GM12864 (cell line): ENCODE results near the gene YDJC.
A peak's percentile ranks its signal among the peaks of the same experiment; 100 is the strongest.

Experiments used
- DNase-seq: peaks from one replicate; pipeline ENCODE4 v3.0.0-alpha.2; 2011; ENCODE audit warnings: low read depth
- H3K4me3 ChIP-seq: 2 replicates; pipeline ENCODE4 v1.5.1; 2011; ENCODE audit warnings: mild to moderate bottlenecking, low read depth, low read length, control low read depth
- TF ChIP-seq, protein P1 (sequence below): IDR thresholded peaks from 2 replicates; pipeline ENCODE4 v1.5.1; 2011; ENCODE audit warnings: low read depth, mild to moderate bottlenecking, moderate library complexity, low read length, control low read depth, inconsistent platforms; ENCODE audit errors: missing control alignments

The YDJC gene

DNA sequence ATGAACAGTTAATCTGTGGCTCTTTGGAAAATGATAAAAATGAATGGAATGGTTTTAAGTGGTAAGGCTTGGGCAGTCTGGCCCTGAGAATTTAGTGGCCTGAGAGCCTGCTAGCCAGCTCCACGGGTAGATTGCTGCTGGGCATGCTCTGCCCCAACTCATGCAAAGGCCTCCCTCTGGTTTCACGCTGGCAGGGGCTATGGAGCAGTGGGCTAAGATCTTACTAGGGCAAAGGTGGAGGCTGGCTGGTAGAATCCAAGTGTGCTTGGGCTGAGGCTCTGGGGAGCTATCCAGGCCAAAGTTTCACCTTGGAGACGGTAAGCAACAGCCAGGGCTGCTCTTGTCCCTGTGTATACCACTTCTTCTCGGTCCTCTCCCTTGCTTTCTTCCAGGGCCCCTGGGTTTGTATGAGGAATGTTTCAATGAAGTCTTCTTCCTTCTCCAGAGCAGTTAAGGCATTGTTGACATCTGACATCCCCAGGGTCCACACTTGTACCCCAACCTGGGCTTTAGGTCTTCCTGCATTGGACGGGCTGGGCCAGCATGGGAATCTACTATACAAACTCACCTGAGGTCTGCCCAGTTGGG is 34.9 kb downstream of the YDJC start:
- no peak for DNase-seq
- TF ChIP-seq, protein P1, sequence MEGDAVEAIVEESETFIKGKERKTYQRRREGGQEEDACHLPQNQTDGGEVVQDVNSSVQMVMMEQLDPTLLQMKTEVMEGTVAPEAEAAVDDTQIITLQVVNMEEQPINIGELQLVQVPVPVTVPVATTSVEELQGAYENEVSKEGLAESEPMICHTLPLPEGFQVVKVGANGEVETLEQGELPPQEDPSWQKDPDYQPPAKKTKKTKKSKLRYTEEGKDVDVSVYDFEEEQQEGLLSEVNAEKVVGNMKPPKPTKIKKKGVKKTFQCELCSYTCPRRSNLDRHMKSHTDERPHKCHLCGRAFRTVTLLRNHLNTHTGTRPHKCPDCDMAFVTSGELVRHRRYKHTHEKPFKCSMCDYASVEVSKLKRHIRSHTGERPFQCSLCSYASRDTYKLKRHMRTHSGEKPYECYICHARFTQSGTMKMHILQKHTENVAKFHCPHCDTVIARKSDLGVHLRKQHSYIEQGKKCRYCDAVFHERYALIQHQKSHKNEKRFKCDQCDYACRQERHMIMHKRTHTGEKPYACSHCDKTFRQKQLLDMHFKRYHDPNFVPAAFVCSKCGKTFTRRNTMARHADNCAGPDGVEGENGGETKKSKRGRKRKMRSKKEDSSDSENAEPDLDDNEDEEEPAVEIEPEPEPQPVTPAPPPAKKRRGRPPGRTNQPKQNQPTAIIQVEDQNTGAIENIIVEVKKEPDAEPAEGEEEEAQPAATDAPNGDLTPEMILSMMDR, result no peak
- H3K4me3 ChIP-seq, result no peak overlapping the region

GRCh38 chr22:21593406-21594232 is 36.2 kb downstream of the YDJC start:
- DNase-seq, result no peak

GRCh38 chr22:21592422-21592821 is 37.4 kb downstream of the YDJC start:
- DNase-seq, result no peak
- TF ChIP-seq, protein P1, result no peak
- H3K4me3 ChIP-seq, result no peak overlapping the region

More at GRCh38 chr22:21593406-21594232, 36.2 kb downstream of the YDJC start:
- H3K4me3 ChIP-seq, result no peak overlapping the region
- TF ChIP-seq, protein P1, result peak; percentile 14

DNA sequence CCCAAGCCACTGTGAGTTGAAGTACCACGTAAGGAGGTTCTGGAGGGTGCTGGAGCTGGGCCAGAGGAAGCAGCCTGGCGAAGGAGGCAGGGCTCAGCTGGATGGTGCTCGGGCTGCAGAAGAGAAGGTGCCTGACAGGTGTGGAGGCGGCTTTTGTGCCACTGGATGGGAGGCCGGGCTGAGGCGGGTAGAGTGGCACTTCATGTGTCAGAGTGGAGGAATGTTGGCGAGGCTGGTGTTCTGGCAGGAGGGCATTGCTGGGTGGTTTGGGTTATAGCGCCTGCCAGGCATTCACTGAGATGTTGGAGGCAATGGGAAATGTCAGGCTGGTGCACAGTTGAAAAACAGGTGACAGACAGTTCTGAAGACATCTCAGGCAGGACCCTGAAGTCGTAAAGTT is 38.1 kb downstream of the YDJC start:
- no peak overlapping the region for H3K4me3 ChIP-seq
- TF ChIP-seq, protein P1, result no peak
- DNase-seq, result no peak

DNA sequence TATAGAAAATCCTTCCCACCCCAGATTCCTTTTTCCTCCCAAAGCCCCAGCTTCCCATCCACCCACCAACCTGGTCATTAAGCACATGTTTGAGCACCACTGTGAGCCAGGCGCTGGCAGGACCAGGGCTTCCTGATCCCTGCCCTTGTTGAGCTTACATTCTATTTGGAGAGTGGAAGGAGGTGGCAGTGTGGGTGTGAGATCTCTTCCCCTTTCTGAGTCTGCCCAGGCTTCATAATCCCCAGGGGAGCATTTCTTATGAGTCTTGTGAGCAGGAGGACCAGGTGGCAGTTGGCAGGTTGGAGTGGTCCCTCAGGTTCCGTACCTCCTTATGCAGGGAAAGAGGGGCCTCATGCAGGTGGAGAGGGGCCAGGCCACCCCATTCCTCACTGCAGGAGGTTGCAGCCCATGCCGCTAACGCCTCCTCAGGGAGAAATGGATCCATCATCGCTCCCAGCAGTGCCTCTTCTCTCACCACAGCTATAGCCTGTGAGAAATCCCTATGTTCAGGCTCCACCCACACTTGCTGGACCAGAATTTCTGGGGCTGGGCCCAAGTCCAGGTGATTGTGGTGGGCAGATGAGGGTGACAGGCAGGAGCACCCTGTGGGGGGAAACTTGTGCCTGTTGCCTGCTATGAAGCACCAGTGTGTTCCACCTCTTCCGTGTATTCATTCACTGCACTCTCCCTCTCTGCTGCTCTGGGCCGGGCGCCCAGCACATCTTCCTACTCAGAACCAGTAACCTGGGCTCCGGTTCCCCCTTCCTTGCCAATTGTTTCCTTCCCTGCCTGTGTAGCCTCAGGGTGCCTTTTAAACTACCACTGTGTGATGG is 38.8 kb downstream of the YDJC start:
- DNase-seq, result no peak
- TF ChIP-seq, protein P1, result no peak
- no peak overlapping the region for H3K4me3 ChIP-seq

GRCh38 chr22:21589396-21589795 is 40.4 kb downstream of the YDJC start:
- no peak for DNase-seq
- H3K4me3 ChIP-seq, result no peak overlapping the region

More at GRCh38 chr22:21589396-21589795, 40.4 kb downstream of the YDJC start:
- TF ChIP-seq, protein P1, result no peak
